HL-60 (cell line): ENCODE data around the gene CCDC169.
"Not testable (repeated sequence)": the region's sequence is repeated elsewhere in the genome, so short reads cannot be mapped to it uniquely, and the experiment has no call there.

Source experiments
- DNase-seq, 2 experiments: peaks; one replicate each; pipeline ENCODE4 v3.0.0-alpha.2; 2010 to 2020; ENCODE audit warnings: low read depth in 1 of 2, low spot score in 1 of 2
- H3K27ac ChIP-seq: fragments of 250-450 bp; sonication (Bioruptor Pico); replicated peaks from 2 replicates; pipeline ENCODE4 v1.5.1; 2020; ENCODE audit warnings: mild to moderate bottlenecking, moderate library complexity
- H3K27me3 ChIP-seq: fragments of 250-450 bp; sonication (Bioruptor Pico); 2 replicates; pipeline ENCODE4 v1.5.1; 2021; ENCODE audit warnings: mild to moderate bottlenecking, moderate library complexity; ENCODE audit not compliant: insufficient read depth, poor library complexity, severe bottlenecking
- H3K4me3 ChIP-seq: replicated peaks from 2 replicates; pipeline ENCODE4 v1.5.1; 2011; ENCODE audit warnings: mild to moderate bottlenecking, control low read depth, low read length; ENCODE audit not compliant: insufficient read depth
- GABPA ChIP-seq: IDR thresholded peaks from 2 replicates; pipeline ENCODE4 v1.6.1; 2012; ENCODE audit warnings: low read depth
- POLR2AphosphoS5 ChIP-seq: IDR thresholded peaks from 2 replicates; pipeline ENCODE4 v1.6.1; 2012; ENCODE audit warnings: low read depth
- SPI1 ChIP-seq: IDR thresholded peaks from 2 replicates; pipeline ENCODE4 v1.6.1; 2012; ENCODE audit warnings: low read depth, mild to moderate bottlenecking, borderline replicate concordance
- TF ChIP-seq, protein P1 (sequence below): IDR thresholded peaks from 2 replicates; pipeline ENCODE4 v1.6.1; 2012; ENCODE audit warnings: low read depth; ENCODE audit not compliant: insufficient replicate concordance
- TF ChIP-seq, protein P2 (sequence below): IDR thresholded peaks from one replicate; pipeline ENCODE4 v1.5.1; 2011; ENCODE audit warnings: low read length, control low read depth, inconsistent platforms; ENCODE audit not compliant: insufficient read depth

CCDC169 gene

GRCh38 chr13:36328821-36329220 lies 31.2 kb upstream of the CCDC169 start:
- no peaks in the 10 kb centered on the region for H3K27me3 ChIP-seq
- DNase-seq: no peak
- no peak overlapping the region for H3K4me3 ChIP-seq
- TF ChIP-seq, protein P1, sequence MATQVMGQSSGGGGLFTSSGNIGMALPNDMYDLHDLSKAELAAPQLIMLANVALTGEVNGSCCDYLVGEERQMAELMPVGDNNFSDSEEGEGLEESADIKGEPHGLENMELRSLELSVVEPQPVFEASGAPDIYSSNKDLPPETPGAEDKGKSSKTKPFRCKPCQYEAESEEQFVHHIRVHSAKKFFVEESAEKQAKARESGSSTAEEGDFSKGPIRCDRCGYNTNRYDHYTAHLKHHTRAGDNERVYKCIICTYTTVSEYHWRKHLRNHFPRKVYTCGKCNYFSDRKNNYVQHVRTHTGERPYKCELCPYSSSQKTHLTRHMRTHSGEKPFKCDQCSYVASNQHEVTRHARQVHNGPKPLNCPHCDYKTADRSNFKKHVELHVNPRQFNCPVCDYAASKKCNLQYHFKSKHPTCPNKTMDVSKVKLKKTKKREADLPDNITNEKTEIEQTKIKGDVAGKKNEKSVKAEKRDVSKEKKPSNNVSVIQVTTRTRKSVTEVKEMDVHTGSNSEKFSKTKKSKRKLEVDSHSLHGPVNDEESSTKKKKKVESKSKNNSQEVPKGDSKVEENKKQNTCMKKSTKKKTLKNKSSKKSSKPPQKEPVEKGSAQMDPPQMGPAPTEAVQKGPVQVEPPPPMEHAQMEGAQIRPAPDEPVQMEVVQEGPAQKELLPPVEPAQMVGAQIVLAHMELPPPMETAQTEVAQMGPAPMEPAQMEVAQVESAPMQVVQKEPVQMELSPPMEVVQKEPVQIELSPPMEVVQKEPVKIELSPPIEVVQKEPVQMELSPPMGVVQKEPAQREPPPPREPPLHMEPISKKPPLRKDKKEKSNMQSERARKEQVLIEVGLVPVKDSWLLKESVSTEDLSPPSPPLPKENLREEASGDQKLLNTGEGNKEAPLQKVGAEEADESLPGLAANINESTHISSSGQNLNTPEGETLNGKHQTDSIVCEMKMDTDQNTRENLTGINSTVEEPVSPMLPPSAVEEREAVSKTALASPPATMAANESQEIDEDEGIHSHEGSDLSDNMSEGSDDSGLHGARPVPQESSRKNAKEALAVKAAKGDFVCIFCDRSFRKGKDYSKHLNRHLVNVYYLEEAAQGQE: no peak
- TF ChIP-seq POLR2AphosphoS5 (no peak), SPI1 (no peak), GABPA (no peak)
- TF ChIP-seq, protein P2, sequence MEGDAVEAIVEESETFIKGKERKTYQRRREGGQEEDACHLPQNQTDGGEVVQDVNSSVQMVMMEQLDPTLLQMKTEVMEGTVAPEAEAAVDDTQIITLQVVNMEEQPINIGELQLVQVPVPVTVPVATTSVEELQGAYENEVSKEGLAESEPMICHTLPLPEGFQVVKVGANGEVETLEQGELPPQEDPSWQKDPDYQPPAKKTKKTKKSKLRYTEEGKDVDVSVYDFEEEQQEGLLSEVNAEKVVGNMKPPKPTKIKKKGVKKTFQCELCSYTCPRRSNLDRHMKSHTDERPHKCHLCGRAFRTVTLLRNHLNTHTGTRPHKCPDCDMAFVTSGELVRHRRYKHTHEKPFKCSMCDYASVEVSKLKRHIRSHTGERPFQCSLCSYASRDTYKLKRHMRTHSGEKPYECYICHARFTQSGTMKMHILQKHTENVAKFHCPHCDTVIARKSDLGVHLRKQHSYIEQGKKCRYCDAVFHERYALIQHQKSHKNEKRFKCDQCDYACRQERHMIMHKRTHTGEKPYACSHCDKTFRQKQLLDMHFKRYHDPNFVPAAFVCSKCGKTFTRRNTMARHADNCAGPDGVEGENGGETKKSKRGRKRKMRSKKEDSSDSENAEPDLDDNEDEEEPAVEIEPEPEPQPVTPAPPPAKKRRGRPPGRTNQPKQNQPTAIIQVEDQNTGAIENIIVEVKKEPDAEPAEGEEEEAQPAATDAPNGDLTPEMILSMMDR: no peak
- no peak overlapping the region for H3K27ac ChIP-seq

GRCh38 chr13:36325912-36326311 lies 28.3 kb upstream of the CCDC169 start:
- no peak overlapping the region for H3K27ac ChIP-seq
- no peaks in the 10 kb centered on the region for H3K27me3 ChIP-seq
- H3K4me3 ChIP-seq: no peak overlapping the region
- DNase-seq: no peak
- TF ChIP-seq SPI1 (no peak), POLR2AphosphoS5 (no peak)
- TF ChIP-seq, protein P2: no peak
- TF ChIP-seq, protein P1: no peak

DNA sequence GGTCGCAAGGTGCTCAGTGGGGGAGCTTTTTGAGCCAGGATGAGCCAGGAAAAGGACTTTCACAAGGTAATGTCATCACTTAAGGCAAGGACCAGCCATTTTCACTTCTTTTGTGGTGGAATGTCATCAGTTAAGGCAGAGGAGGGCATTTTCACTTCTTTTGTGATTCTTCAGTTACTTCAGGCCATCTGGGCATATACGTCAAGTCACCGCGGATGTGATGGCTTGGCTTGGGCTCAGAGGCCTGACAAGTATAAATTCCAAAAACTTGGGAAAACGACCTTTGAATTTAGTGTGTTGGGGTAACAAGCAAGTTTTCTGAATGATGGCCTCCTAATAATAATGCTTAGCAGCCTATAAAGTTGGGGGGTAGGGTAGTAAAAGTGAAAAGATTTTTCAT lies 27.3 kb upstream of the CCDC169 start:
- DNase-seq, H3K27ac ChIP-seq: not testable (repeated sequence)

GRCh38 chr13:36323951-36324566 lies 26.4 kb upstream of the CCDC169 start:
- no peak for DNase-seq
- TF ChIP-seq GABPA (no peak), POLR2AphosphoS5 (no peak), SPI1 (no peak)
- TF ChIP-seq, protein P2: no peak
- TF ChIP-seq, protein P1: no peak
- no peak overlapping the region for H3K27ac ChIP-seq

More for the DNA sequence above, 27.3 kb upstream of the CCDC169 start:
- H3K4me3 ChIP-seq, H3K27me3 ChIP-seq: not testable (repeated sequence)

More at GRCh38 chr13:36323951-36324566, 26.4 kb upstream of the CCDC169 start:
- Histone ChIP-seq H3K4me3 (no peak overlapping the region), H3K27me3 (no peaks in the 10 kb centered on the region)
